ENCODE results near the gene BLOC1S3.
"Not testable (repeated sequence)": the region's sequence is repeated elsewhere in the genome, so short reads cannot be mapped to it uniquely, and the experiment has no call there.

Gene BLOC1S3

GRCh38 chr19:45186509-45187334 is 8.1 kb downstream of the BLOC1S3 start:
- DNase-seq, result peak; percentile 41

- DNase-seq, result peak; percentile 15
Observed at GRCh38 chr19:45187421-45188100, 9.0 kb downstream of the BLOC1S3 start.

GRCh38 chr19:45189971-45190370 is 11.4 kb downstream of the BLOC1S3 start:
- no peak for DNase-seq

GRCh38 chr19:45191375-45191774 is 12.8 kb downstream of the BLOC1S3 start:
- DNase-seq, result no peak

GRCh38 chr19:45195764-45196163 is 17.2 kb downstream of the BLOC1S3 start:
- DNase-seq, result no peak

GRCh38 chr19:45200568-45200967 is 22.0 kb downstream of the BLOC1S3 start:
- peak; percentile 22 for DNase-seq

GRCh38 chr19:45202637-45203036 is 24.1 kb downstream of the BLOC1S3 start:
- no peak for DNase-seq

GRCh38 chr19:45205810-45206209 is 27.2 kb downstream of the BLOC1S3 start:
- no peak for DNase-seq

GRCh38 chr19:45206328-45206727 is 27.7 kb downstream of the BLOC1S3 start:
- no peak for DNase-seq

GRCh38 chr19:45211751-45212381 is 33.3 kb downstream of the BLOC1S3 start:
- no peak for DNase-seq

- no peak for DNase-seq
Observed at GRCh38 chr19:45213031-45213430, 34.4 kb downstream of the BLOC1S3 start.

GRCh38 chr19:45215391-45216191 is 37.0 kb downstream of the BLOC1S3 start:
- DNase-seq, result peak; percentile 72

- no peak for DNase-seq
Observed at GRCh38 chr19:45216667-45217066, 38.1 kb downstream of the BLOC1S3 start.

- DNase-seq, result no peak
Observed at GRCh38 chr19:45217193-45217956, 38.8 kb downstream of the BLOC1S3 start.

- no peak for DNase-seq
Observed at GRCh38 chr19:45217957-45218334, 39.4 kb downstream of the BLOC1S3 start.

GRCh38 chr19:45218426-45218825 is 39.8 kb downstream of the BLOC1S3 start:
- DNase-seq, result no peak

- no peak for DNase-seq
Observed at GRCh38 chr19:45218911-45219743, 40.5 kb downstream of the BLOC1S3 start.

- no peak for DNase-seq
Observed at GRCh38 chr19:45222724-45223123, 44.1 kb downstream of the BLOC1S3 start.

- no peak for DNase-seq
Observed at GRCh38 chr19:45223879-45224278, 45.3 kb downstream of the BLOC1S3 start.

- DNase-seq, result no peak
Observed at GRCh38 chr19:45224645-45225044, 46.1 kb downstream of the BLOC1S3 start.

- DNase-seq, result not testable (repeated sequence)
Observed at GRCh38 chr19:45229056-45229455, 50.5 kb downstream of the BLOC1S3 start.
